DMS 273 treated with DMSO at 0.1 percent for 48 hours (cell line): Measurements from ENCODE around the gene WDFY4.

Source experiments
- DNase-seq: peaks from one replicate; lab custom pipeline; 2025; lab: John Stamatoyannopoulos, UW

WDFY4 gene

DNA sequence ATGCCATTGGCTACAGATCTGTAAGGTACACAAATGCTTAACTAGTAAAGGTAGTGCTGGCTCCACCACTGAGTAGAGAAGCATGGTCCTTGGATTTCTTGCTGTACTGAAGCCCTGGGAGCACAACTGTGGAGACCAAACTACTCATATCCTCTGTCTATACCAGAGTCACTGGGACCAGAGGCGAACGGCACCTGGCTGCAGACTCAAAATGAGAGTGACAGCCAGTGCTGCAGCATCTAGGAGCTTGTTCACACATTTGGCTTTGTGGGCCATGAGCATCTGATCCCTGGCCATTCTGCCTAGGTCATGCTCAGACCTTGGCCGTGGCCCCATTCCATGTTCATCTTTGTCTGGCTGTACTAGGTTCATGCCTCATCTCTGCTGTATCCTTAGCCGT, 223.1 kb downstream of the WDFY4 start:
- DNase-seq, result no peak

GRCh38 chr10:48910548-48910947, 225.9 kb downstream of the WDFY4 start:
- DNase-seq, result no peak

GRCh38 chr10:48913674-48914073, 229.0 kb downstream of the WDFY4 start:
- DNase-seq, result no peak

DNA sequence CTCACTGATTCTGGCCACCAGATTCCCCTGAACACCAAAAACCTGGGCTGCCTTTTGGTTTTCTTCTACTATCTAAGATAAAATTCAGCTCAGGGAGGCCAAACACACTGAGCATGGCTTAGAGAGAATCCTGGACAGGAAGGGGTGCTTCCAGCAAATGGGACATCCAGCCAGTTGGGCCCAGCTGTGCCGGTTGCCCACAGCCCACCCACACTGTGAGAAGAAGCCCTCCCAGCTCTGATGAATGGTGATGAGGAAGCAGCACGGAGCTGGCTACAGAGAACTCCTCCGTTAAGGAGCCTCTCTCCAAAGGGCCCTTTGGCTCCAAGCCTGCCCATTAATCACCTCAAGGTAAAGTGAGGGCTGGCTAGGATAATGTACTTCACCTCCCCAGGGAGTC, 239.1 kb downstream of the WDFY4 start:
- no peak for DNase-seq

GRCh38 chr10:48924988-48925387, 240.3 kb downstream of the WDFY4 start:
- DNase-seq, result no peak

DNA sequence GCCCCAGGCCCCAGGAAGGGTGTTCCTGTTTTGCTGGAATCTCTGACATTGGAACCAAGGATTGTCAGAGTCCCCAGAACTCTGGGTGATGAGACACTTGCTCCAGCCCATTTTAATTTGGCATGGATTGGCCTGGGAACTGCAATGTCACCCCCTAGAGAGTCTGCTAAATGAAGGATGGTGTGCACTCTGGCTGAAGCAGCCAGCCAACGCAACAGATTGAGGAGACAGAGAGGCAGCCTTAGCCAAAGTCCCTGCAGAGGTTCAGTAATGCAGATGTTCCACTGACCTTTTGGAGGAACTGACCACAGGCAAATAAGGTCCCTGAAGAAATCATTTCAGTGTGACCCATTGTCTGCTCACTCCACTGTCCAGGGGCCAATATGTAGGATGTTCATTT, 241.6 kb downstream of the WDFY4 start:
- DNase-seq, result no peak

DNA sequence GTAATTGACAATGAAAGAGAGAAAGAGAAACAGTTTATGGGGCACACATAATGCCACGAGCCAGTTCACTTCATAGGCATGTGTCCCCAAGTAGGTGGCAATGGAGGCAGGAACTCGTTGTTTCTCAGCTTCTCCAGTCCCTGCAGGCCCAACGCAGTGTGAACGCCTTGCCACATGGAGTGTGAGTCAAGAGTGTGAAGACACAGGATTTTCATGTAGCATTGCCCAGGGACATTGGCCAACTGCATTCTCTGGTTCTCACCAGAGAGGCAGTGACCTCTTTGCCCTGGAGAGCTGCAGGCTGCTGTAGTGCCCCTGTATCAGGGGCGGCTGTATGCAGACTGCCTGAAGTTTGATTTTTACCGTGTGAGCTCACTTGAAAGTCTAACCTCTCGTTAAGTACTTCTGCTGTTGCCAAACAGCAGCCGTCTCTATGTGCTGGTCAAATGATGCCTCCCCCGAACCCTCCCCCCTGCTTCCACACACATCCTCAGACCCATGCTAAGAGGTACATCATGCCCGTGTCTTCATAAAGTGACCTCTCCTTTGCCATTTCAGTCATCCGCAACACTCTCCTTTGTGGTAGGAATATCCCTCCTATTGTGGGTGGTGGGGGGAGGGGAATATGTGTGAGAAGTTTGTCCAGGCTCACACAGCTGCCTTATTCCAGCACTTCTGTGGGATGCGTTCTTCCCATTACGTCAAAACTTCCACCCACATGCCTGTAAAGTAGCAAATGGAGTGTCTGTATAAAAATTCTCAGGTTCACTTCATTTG, 242.3 kb downstream of the WDFY4 start:
- no peak for DNase-seq

DNA sequence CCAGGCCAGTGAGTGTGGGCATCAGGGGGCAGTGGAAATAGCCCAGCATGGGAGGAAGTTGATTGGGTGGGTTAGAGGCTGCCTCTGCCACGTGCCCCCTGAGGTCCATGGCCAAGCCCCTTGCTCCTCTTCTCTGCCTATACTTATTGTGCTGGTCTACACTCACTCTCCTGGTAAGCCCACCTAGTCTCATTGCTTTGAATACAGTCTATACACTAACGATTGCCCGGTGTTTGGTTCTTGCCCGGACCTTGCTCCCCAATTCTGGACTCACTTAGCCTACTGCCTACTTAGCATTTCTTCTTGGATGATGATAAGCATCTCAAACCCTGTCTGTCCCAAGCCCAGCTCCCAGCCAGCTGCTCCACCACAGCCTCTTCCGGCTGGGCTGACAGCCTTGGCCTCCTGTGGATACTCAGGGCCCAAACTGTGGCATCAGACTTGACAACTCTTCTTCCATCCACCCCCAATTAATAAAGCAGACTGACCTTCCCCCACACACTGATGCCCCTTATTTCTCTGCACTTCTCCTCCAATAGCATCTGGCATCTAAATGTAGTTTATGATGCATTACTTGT, 244.8 kb downstream of the WDFY4 start:
- no peak for DNase-seq

DNA sequence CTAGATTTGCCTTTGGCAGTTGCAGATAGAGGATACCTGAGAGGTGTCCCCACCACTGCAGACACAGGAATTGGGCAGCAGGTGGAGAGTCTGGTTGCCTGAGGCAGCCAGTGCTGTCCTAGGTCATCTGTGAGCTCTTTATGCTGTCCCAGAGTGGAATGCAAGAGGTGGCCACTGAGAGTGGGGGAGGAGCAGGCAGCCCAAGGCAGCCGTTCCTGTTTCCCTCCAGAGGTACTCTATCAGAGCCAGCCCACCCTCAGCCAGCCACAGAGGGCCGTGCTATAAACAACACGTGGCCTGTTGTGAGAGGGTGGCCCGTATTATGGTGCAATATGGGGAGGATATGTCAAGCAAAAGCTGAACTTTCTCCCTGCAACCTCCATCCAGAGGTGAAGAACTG, 246.5 kb downstream of the WDFY4 start:
- no peak for DNase-seq

DNA sequence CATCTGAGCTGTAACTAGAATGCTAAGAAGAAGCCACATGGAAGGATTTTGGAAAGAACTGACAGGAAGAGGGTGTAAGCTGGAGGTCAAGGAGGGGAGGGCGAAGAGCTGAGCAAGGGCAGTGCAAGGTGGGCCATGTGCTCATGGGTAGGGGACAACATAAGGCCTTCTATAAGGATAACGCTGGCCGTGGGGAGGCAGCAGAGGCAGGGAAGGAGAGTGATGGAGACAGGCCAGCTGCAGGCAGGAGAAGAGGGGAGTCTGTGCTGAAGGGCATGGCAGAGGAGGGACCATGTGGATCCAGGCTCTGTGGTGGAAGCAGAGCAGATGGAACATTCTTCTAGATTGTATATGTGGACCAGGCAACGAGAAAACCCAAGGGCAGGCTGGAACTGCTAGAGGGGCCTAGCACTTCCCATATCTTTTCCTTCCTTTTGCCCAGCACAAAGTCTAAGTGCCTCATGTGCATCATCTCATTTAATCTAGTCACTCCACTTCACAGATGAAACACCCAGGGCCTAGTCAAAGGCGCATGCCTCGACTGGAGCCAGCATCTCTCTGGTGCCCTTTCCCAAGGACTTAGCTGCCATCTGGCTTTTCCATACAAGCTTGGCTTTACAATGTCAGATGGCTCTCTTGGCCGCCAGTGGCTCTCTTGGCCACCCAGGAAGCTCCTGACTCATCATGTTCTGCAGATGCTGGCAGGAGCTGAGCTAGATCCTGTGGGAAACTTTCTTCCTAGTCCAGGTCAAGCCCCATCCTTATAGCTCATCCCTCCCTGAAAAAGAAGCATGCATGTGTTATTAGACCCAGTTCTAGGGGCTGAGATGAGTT, 248.4 kb downstream of the WDFY4 start:
- DNase-seq, result no peak

DNA sequence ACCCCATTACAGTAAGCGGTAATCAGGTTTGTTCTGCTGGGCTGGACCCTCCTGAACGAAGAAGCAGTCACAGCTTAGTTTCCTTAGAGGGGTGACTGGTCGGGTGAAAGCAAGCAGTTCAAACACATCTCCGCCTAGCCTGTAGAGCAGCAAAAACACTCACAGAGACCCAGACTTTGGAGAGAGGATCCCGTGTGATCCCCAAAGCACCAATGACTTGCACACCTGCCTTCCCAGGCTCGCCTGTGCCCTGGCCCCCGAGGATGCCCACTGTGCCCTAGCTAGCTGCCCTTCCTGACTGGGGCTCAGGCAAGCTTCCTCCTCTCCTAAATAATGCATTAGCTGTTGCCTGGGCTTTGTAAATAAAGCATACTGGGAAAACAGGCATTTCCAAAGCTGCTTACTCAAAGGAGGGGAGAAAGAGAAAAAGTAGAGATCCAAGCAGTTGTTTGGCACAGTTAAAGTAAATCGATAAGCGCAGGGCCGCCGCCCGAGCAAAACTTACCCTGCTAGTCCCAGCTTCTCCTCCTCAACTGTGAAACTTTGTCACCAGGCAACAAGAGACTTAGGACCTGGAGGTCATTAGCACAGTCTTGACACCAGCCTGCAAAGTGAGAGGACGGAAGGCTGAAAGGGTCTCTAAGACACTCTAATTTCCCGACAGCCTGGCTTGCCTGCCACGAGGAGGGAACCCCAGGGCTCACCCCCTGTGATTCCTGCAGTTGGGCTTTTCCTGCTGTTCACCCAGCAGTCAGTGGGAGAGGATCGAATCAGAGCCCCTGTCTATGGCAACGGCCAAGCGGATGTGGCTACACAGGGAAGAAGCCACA, 250.2 kb downstream of the WDFY4 start:
- DNase-seq, result no peak

GRCh38 chr10:48935577-48935976, 250.9 kb downstream of the WDFY4 start:
- no peak for DNase-seq

- DNase-seq, result no peak
Measured at GRCh38 chr10:48937796-48938195, 253.1 kb downstream of the WDFY4 start.

DNA sequence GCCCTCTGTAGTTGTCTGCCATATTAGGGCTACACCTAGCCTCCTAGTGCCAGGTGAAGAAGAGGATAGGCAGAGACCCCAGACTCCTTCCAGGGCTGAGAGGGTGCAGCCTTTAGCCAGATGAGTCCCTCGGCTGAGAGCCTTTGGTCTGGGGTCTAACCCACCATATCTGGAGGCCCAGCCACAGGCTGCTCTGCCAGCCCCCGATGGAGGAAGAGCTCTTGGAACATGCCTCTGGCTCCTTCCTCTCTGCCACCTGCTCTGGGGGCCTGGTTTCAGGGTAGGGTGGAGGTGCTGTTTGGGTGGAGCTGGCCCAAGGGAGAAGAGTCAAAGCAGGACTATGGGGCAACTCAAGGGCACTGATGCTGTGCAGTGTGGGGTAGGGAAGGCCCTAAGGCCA, 253.6 kb downstream of the WDFY4 start:
- DNase-seq, result no peak

GRCh38 chr10:48938990-48939536, 254.4 kb downstream of the WDFY4 start:
- DNase-seq, result no peak

DNA sequence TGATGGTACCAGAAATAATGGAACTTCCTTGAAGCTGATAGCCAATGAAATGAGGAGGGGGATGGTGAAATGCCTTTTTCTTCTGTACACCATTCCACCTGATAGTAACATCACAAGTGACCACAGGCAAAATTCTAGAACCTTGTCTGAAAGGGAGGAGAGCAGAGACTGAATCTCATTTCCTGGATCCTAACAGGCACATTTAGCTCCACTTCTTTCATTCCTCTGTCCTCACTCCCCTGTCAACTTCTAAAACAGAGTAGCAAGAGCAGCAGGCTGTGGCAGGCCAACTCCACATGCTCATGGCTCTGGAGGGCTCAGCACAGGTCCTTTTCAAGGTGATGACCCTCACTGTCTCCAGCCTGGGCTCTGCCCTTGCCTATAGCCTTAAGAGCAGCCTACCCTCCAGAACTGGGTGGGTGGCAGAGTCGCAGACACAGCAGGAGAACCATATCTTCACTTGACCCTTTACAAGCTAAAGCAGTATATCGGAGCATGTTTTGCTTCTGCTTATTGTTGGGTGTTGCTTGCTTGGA, 255.2 kb downstream of the WDFY4 start, which contains the start of gene LRRC18:
Gene LRRC18, minus strand, starts transcription at position 51 of the 536 bp plus-strand sequence. CDS start 25,685 bp downstream, outside the sequence.
- DNase-seq, result no peak

GRCh38 chr10:48940372-48940771, 255.7 kb downstream of the WDFY4 start:
- DNase-seq, result no peak

- DNase-seq, result no peak
Measured at GRCh38 chr10:48940958-48941357, 256.3 kb downstream of the WDFY4 start.

GRCh38 chr10:48941427-48942075, 256.9 kb downstream of the WDFY4 start:
- DNase-seq, result no peak

DNA sequence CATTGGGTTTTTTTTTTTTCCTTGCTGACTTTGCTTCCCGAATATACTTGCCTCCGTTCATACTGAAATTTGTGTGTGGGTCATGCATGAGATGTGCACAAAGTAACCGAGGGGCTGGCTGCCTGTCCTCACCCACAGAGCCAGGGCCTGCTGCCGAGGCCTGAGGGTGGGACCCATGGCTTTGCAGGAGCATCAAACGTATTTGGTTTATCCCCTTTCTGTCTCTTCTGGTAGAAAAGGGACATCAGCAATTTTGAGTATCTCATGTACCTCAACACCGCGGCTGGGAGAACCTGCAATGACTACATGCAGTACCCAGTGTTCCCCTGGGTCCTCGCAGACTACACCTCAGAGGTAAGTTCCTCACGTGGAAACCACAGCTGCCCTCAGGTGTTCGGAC, 258.4 kb downstream of the WDFY4 start:
- DNase-seq, result no peak

- DNase-seq, result no peak
Measured at GRCh38 chr10:48944171-48944570, 259.5 kb downstream of the WDFY4 start.
